GM12801 (cell line): ENCODE results near the gene MYLK.

Experiments used
- TF ChIP-seq, protein P1 (sequence below): IDR thresholded peaks from one replicate; pipeline ENCODE4 v1.5.1; 2011; ENCODE audit warnings: control low read depth; ENCODE audit not compliant: insufficient read length; ENCODE audit errors: extremely low read depth

The MYLK gene

GRCh38 chr3:123773681-123774431 lies 110.3 kb downstream of the MYLK start:
- TF ChIP-seq, protein P1, sequence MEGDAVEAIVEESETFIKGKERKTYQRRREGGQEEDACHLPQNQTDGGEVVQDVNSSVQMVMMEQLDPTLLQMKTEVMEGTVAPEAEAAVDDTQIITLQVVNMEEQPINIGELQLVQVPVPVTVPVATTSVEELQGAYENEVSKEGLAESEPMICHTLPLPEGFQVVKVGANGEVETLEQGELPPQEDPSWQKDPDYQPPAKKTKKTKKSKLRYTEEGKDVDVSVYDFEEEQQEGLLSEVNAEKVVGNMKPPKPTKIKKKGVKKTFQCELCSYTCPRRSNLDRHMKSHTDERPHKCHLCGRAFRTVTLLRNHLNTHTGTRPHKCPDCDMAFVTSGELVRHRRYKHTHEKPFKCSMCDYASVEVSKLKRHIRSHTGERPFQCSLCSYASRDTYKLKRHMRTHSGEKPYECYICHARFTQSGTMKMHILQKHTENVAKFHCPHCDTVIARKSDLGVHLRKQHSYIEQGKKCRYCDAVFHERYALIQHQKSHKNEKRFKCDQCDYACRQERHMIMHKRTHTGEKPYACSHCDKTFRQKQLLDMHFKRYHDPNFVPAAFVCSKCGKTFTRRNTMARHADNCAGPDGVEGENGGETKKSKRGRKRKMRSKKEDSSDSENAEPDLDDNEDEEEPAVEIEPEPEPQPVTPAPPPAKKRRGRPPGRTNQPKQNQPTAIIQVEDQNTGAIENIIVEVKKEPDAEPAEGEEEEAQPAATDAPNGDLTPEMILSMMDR: no peak

DNA sequence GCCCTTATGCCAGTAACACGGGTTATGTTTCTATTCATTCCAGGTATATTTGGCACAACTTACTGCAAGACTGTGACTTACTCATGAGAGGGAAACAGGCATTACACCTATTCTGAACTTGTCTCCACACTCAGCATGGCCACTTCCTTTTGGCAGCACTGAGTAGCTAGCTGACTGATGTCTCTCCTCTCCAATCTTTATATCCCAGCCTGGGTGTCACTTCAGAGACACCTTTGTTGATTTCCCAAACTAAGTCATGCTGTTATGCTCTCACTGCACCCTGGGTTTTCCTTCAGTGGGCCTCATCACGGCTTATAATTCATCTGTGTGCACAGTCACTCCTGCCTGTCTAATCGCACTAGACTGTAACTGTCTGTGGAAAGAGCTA lies 114.8 kb downstream of the MYLK start:
- TF ChIP-seq, protein P1: no peak

GRCh38 chr3:123768480-123769355 lies 115.4 kb downstream of the MYLK start:
- TF ChIP-seq, protein P1: no peak

- TF ChIP-seq, protein P1: no peak
Measured at GRCh38 chr3:123767564-123768292, 116.4 kb downstream of the MYLK start.

GRCh38 chr3:123767009-123767372 lies 117.1 kb downstream of the MYLK start:
- TF ChIP-seq, protein P1: no peak

GRCh38 chr3:123766193-123767008 lies 117.7 kb downstream of the MYLK start:
- TF ChIP-seq, protein P1: no peak
